Measurements from ENCODE around the gene C17orf78. TPM values are rescaled to one million over a fixed set of nuclear protein-coding genes. Genes with fewer than 3 reads are reported as not detected.
"Not testable (repeated sequence)": the region's sequence is repeated elsewhere in the genome, so short reads cannot be mapped to it uniquely, and the experiment has no call there.

Gene C17orf78
- total and polyA plus RNA-seq, 7 experiments from 2014 or later = not detected

GRCh38 chr17:37405955-37406634, 30.3 kb downstream of the C17orf78 start:
- Mint-ChIP-seq H3K4me1 (peaks cover 15 to 55% (median 44%) of the 10 kb centered on the region in 7 donors), H3K36me3 (peaks cover 0 to 18% (median 0%) of the 10 kb centered on the region in 5 donors), H3K27me3 (no peaks in the 10 kb centered on the region), H3K4me3 (peak overlapping the region; percentile 92 to 98 (median 95)), H3K27ac (peak overlapping the region; percentile 5 to 95 (median 88)), H3K9me3 (peaks cover 0 to 2% (median 0%) of the 10 kb centered on the region in 11 donors)
- Histone ChIP-seq H3K27me3 (ENCODE audit: control insufficient read depth in 2 of 2, insufficient read depth in 2 of 2, low read length in 2 of 2) (no peaks in the 10 kb centered on the region), H3K4me1 (ENCODE audit: control insufficient read depth in 2 of 2, insufficient read depth in 2 of 2, low read length in 2 of 2) (peaks cover 5 to 11% of the 10 kb centered on the region in 2 donors), H3K27ac (ENCODE audit: low read depth, low read length) (peak overlapping the region; percentile 66), H3K9me3 (ENCODE audit: control insufficient read depth in 2 of 3, low read length in 3 of 3) (no peaks in the 10 kb centered on the region), H3K4me3 (ENCODE audit: low read length) (peak overlapping the region; percentile 62), H3K36me3 (ENCODE audit: control insufficient read depth in 2 of 3, insufficient read depth in 3 of 3, low read length in 3 of 3) (peaks cover 0 to 6% (median 4%) of the 10 kb centered on the region in 3 experiments)
- intact Hi-C loops (cut with micrococcal nuclease) = loop anchor here (1.0 to 10.0 kb wide), 7 partner anchors 33 to 945 kb away; partner anchors contain the start of genes MRM1 (in 1 of the 2), SOCS7 (in 1 of the 2) and SYNRG (in 1 of the 2)
- ChIA-PET CTCF (no interaction called here), POLR2A (interaction anchor here (0.6 to 1.3 kb wide), 3 partner anchors 14 to 201 kb away, joined by 3 to 4 read pairs (median 3); no protein-coding TSS in a partner anchor)
- DNase-seq = no peak
- peak; percentile 38 for ATAC-seq

GRCh38 chr17:37406635-37407461, 31.1 kb downstream of the C17orf78 start, which contains the start of the genes ACACA and TADA2A:
TSS of gene ACACA (minus strand) at chr17:37406836. CDS start at chr17:37406299, 537 bp downstream.
TSS of gene TADA2A (plus strand) at chr17:37406886. CDS start at chr17:37411366, 4,480 bp downstream.
- Mint-ChIP-seq H3K4me3 (peak within 1 kb of the TSS; percentile 94 to 98 (median 96)), H3K27ac (peak within 1 kb of the TSS; percentile 84 to 98 (median 90)), H3K9me3 (peaks cover 0 to 2% (median 0%) of the 10 kb centered on the region in 11 donors), H3K4me1 (peaks cover 15 to 55% (median 46%) of the 10 kb centered on the region in 7 donors), H3K36me3 (peaks cover 0 to 21% (median 0%) of the 10 kb centered on the region in 5 donors), H3K27me3 (no peaks in the 10 kb centered on the region)
- ChIA-PET CTCF (no interaction called here), POLR2A (interaction anchor here (0.5 to 0.7 kb wide), 2 partner anchors 10 to 202 kb away, joined by 3 to 4 read pairs; no protein-coding TSS in a partner anchor)
- Histone ChIP-seq H3K4me1 (ENCODE audit: control insufficient read depth in 2 of 2, insufficient read depth in 2 of 2, low read length in 2 of 2) (peaks cover 5 to 11% of the 10 kb centered on the region in 2 donors), H3K9me3 (ENCODE audit: control insufficient read depth in 2 of 3, low read length in 3 of 3) (no peaks in the 10 kb centered on the region), H3K27ac (ENCODE audit: low read depth, low read length) (peak within 1 kb of the TSS; percentile 73), H3K36me3 (ENCODE audit: control insufficient read depth in 2 of 3, insufficient read depth in 3 of 3, low read length in 3 of 3) (peaks cover 0 to 12% (median 4%) of the 10 kb centered on the region in 3 experiments), H3K4me3 (ENCODE audit: low read length) (peak within 1 kb of the TSS; percentile 99), H3K27me3 (ENCODE audit: control insufficient read depth in 2 of 2, insufficient read depth in 2 of 2, low read length in 2 of 2) (no peaks in the 10 kb centered on the region)
- intact Hi-C loops (cut with micrococcal nuclease) = loop anchor here (1.0 to 10.0 kb wide), 8 partner anchors 34 to 944 kb away; partner anchors contain the start of genes DUSP14 (in 1 of the 2), MRM1 (in 1 of the 2), SOCS7 (in 1 of the 2) and SYNRG (in 1 of the 2)
- peak; percentile 95 for ATAC-seq
- DNase-seq = peak; percentile 52 to 86 (median 65)

GRCh38 chr17:37408145-37408479, 32.3 kb downstream of the C17orf78 start:
- H3K27ac ChIP-seq (ENCODE audit: low read depth, low read length); ATAC-seq; CTCF ChIA-PET; H3K27me3 Mint-ChIP-seq; H3K27me3 ChIP-seq (ENCODE audit: control insufficient read depth in 2 of 2, insufficient read depth in 2 of 2, low read length in 2 of 2); H3K4me3 ChIP-seq (ENCODE audit: low read length); H3K9me3 ChIP-seq (ENCODE audit: control insufficient read depth in 2 of 3, low read length in 3 of 3); H3K9me3 Mint-ChIP-seq; POLR2A ChIA-PET; DNase-seq: not testable (repeated sequence)
- Mint-ChIP-seq H3K4me3 (peak overlapping the region; percentile 91 to 98 (median 95)), H3K27ac (peak overlapping the region; percentile 25 to 98 (median 69)), H3K4me1 (peaks cover 12 to 51% (median 46%) of the 10 kb centered on the region in 7 donors), H3K36me3 (peaks cover 0 to 21% (median 0%) of the 10 kb centered on the region in 5 donors)
- Histone ChIP-seq H3K36me3 (ENCODE audit: control insufficient read depth in 2 of 3, insufficient read depth in 3 of 3, low read length in 3 of 3) (peaks cover 1 to 12% (median 4%) of the 10 kb centered on the region in 3 experiments), H3K4me1 (ENCODE audit: control insufficient read depth in 2 of 2, insufficient read depth in 2 of 2, low read length in 2 of 2) (peaks cover 5 to 11% of the 10 kb centered on the region in 2 donors)
- intact Hi-C loops (cut with micrococcal nuclease) = loop anchor here in 1 of 2 donors (10.0 kb wide), 1 partner anchor 803 kb away; the partner anchor contains the start of gene MRM1

- Mint-ChIP-seq H3K27me3 (no peaks in the 10 kb centered on the region), H3K36me3 (peaks cover 10 to 32% (median 19%) of the 10 kb centered on the region in 5 donors), H3K4me1 (peaks cover 14 to 50% (median 33%) of the 10 kb centered on the region in 7 donors), H3K4me3 (peak overlapping the region in 1 of 10 donors; percentile 58), H3K9me3 (peaks cover 0 to 2% (median 0%) of the 10 kb centered on the region in 11 donors), H3K27ac (peak overlapping the region in 2 of 9 donors; percentile 15 to 16)
- no peaks in the 10 kb centered on the region for H3K27me3 ChIP-seq (ENCODE audit: control insufficient read depth in 2 of 2, insufficient read depth in 2 of 2, low read length in 2 of 2)
- DNase-seq = no peak
- no peak overlapping the region for H3K4me3 ChIP-seq (ENCODE audit: low read length)
- H3K36me3 ChIP-seq (ENCODE audit: control insufficient read depth in 2 of 3, insufficient read depth in 3 of 3, low read length in 3 of 3) = peaks cover 7 to 30% (median 8%) of the 10 kb centered on the region in 3 experiments
- POLR2A ChIA-PET = no interaction called here
- H3K9me3 ChIP-seq (ENCODE audit: control insufficient read depth in 2 of 3, low read length in 3 of 3) = no peaks in the 10 kb centered on the region
- no peak overlapping the region for H3K27ac ChIP-seq (ENCODE audit: low read depth, low read length)
- CTCF ChIA-PET = no interaction called here
- intact Hi-C loops (cut with micrococcal nuclease) = no loop called here
- ATAC-seq = no peak
- peaks cover 5 to 8% of the 10 kb centered on the region in 2 donors for H3K4me1 ChIP-seq (ENCODE audit: control insufficient read depth in 2 of 2, insufficient read depth in 2 of 2, low read length in 2 of 2)
Observed at GRCh38 chr17:37410357-37410756, 34.6 kb downstream of the C17orf78 start.

GRCh38 chr17:37413875-37414519, 38.2 kb downstream of the C17orf78 start:
- no peak for DNase-seq
- H3K4me3 Mint-ChIP-seq = no peak overlapping the region
- Histone ChIP-seq H3K4me1 (ENCODE audit: control insufficient read depth in 2 of 2, insufficient read depth in 2 of 2, low read length in 2 of 2) (no peaks in the 10 kb centered on the region), H3K9me3 (ENCODE audit: control insufficient read depth in 2 of 3, low read length in 3 of 3) (no peaks in the 10 kb centered on the region), H3K27me3 (ENCODE audit: control insufficient read depth in 2 of 2, insufficient read depth in 2 of 2, low read length in 2 of 2) (no peaks in the 10 kb centered on the region), H3K4me3 (ENCODE audit: low read length) (no peak overlapping the region), H3K27ac (ENCODE audit: low read depth, low read length) (no peak overlapping the region), H3K36me3 (ENCODE audit: control insufficient read depth in 2 of 3, insufficient read depth in 3 of 3, low read length in 3 of 3) (peaks cover 7 to 37% (median 8%) of the 10 kb centered on the region in 3 experiments)
- intact Hi-C loops (cut with micrococcal nuclease) = no loop called here
- CTCF ChIA-PET = interaction anchor here (0.7 kb wide), 1 partner anchor 1262 kb away, joined by 3 read pairs; no protein-coding TSS in a partner anchor
- no peaks in the 10 kb centered on the region for H3K27me3 Mint-ChIP-seq
- peak overlapping the region in 4 of 9 donors; percentile 13 to 42 (median 38) for H3K27ac Mint-ChIP-seq
- peaks cover 0 to 31% (median 13%) of the 10 kb centered on the region in 7 donors for H3K4me1 Mint-ChIP-seq
- peaks cover 0 to 2% (median 0%) of the 10 kb centered on the region in 11 donors for H3K9me3 Mint-ChIP-seq
- POLR2A ChIA-PET = no interaction called here
- H3K36me3 Mint-ChIP-seq = peaks cover 10 to 33% (median 24%) of the 10 kb centered on the region in 5 donors
- ATAC-seq = no peak
